A549 (cell line): ENCODE data around the gene SMPD2. TPM values are rescaled to one million over a fixed set of nuclear protein-coding genes. Genes with fewer than 3 reads are reported as not detected.

Experiments
- ATAC-seq, 2 experiments: fragments of 200-7000 bp in 1 of 2; fragments of >200 bp in 1 of 2; cut with Nextera tagmentation in 1 of 2; cut with Tn5 transposase in 1 of 2; 3 replicates each; pipeline versions ENCODE4 v1.8.0 to v1.9.1; 2018 to 2020; ENCODE audit warnings: mild to moderate bottlenecking in 1 of 2, moderate library complexity in 1 of 2
- CTCF ChIA-PET: fragments of 300-600 bp; sonication (Branson Sonifier 250); formaldehyde crosslinking; extraction: SDS; loops from one replicate; lab custom pipeline; 2021; ENCODE audit warnings: antibody characterized with exemption, inconsistent platforms; lab: Yijun Ruan, JAX
- POLR2A ChIA-PET: fragments of 350-600 bp; formaldehyde crosslinking; extraction: SDS; loops from one replicate; lab custom pipeline; 2021; ENCODE audit warnings: antibody characterized with exemption, inconsistent platforms; lab: Yijun Ruan, JAX
- DNase-seq, 2 experiments: peaks; one replicate each; pipeline versions ENCODE4 v3.0.0 to v3.0.0-alpha.2; 2011 to 2016; ENCODE audit warnings: low read depth in 1 of 2, low spot score in 1 of 2
- FAIRE-seq: peaks from 2 replicates; lab custom pipeline; 2011; peaks lifted over from hg19 to GRCh38; lab: Jason Lieb, UNC
- H3K27ac ChIP-seq, 2 experiments: fragments of >200 bp; sonication (Bioruptor Twin); formaldehyde crosslinking; 3 replicates each; pipeline ENCODE4 v1.5.1; 2016 to 2017
- H3K4me1 ChIP-seq: fragments of >200 bp; sonication (Bioruptor Twin); formaldehyde crosslinking; 3 replicates; pipeline ENCODE4 v1.6.1; 2016
- H3K4me2 ChIP-seq: fragments of >200 bp; sonication (Bioruptor Twin); formaldehyde crosslinking; 3 replicates; pipeline ENCODE4 v1.6.1; 2016
- H3K4me3 ChIP-seq: fragments of >200 bp; sonication (Bioruptor Twin); formaldehyde crosslinking; 3 replicates; pipeline ENCODE4 v1.5.1; 2016
- H3K9me3 ChIP-seq: fragments of >200 bp; sonication (Bioruptor Twin); formaldehyde crosslinking; 3 replicates; pipeline ENCODE4 v1.6.1; 2016
- BCL3 ChIP-seq: fragments of >200 bp; sonication (Bioruptor Twin); formaldehyde crosslinking; IDR thresholded peaks from 3 replicates; pipeline ENCODE4 v1.6.1; 2016
- CTCF ChIP-seq: fragments of >200 bp; sonication (Bioruptor Twin); formaldehyde crosslinking; IDR thresholded peaks from 3 replicates; pipeline ENCODE4 v1.5.1; 2016
- E2F6 ChIP-seq: IDR thresholded peaks from 2 replicates; pipeline ENCODE4 v1.6.1; 2012; ENCODE audit warnings: low read depth, borderline replicate concordance
- ELK1 ChIP-seq: fragments of 150-350 bp; IDR thresholded peaks from 2 replicates; pipeline ENCODE4 v1.6.1; 2014; ENCODE audit warnings: low read depth, mild to moderate bottlenecking, low read length
- HEYL ChIP-seq: fragments of 250-450 bp; sonication (Bioruptor Pico); IDR thresholded peaks from 2 replicates; pipeline ENCODE4 v1.8.0; 2021; ENCODE audit warnings: mild to moderate bottlenecking, moderate library complexity
- HOXB5 ChIP-seq: fragments of 250-450 bp; sonication (Bioruptor Pico); IDR thresholded peaks from 2 replicates; pipeline ENCODE4 v1.5.0; 2020; ENCODE audit warnings: mild to moderate bottlenecking, moderate library complexity
- JUNB ChIP-seq: fragments of >200 bp; sonication (Bioruptor Twin); formaldehyde crosslinking; IDR thresholded peaks from 2 replicates; pipeline ENCODE4 v1.6.1; 2016
- MAFK ChIP-seq: fragments of 450-650 bp; IDR thresholded peaks from 2 replicates; pipeline ENCODE4 v1.6.1; 2014; ENCODE audit not compliant: partially characterized antibody
- MAZ ChIP-seq: fragments of 150-350 bp; IDR thresholded peaks from 2 replicates; pipeline ENCODE4 v1.6.1; 2014; ENCODE audit warnings: antibody characterized with exemption, low read depth, low read length, borderline replicate concordance
- MYC ChIP-seq: IDR thresholded peaks from 2 replicates; pipeline ENCODE4 v1.6.1; 2012; ENCODE audit warnings: mild to moderate bottlenecking, inconsistent platforms, low read length, improper control_type of control experiment, borderline replicate concordance
- RFX5 ChIP-seq: fragments of 450-650 bp; IDR thresholded peaks from 2 replicates; pipeline ENCODE4 v1.7.1; 2014; ENCODE audit warnings: antibody characterized with exemption, mild to moderate bottlenecking, moderate library complexity
- SMC3 ChIP-seq: fragments of >200 bp; sonication (Bioruptor Twin); formaldehyde crosslinking; IDR thresholded peaks from 3 replicates; pipeline ENCODE4 v1.6.1; 2018; ENCODE audit warnings: inconsistent platforms
- SREBF2 ChIP-seq: fragments of 450-650 bp; IDR thresholded peaks from 2 replicates; pipeline ENCODE4 v1.6.1; 2014; ENCODE audit warnings: mild to moderate bottlenecking, moderate library complexity
- USF2 ChIP-seq: fragments of 450-650 bp; IDR thresholded peaks from 2 replicates; pipeline ENCODE4 v1.6.1; 2014; ENCODE audit warnings: antibody characterized with exemption
- ZC3H11A ChIP-seq: fragments of 450-650 bp; IDR thresholded peaks from 2 replicates; pipeline ENCODE4 v1.6.1; 2014; ENCODE audit warnings: antibody characterized with exemption, mild to moderate bottlenecking
- WGBS: methylation state at CpG from one replicate; pipeline ENCODE4 v1.1.6; 2017; ENCODE audit errors: missing lambda C conversion rate; 5-methylcytosine and 5-hydroxymethylcytosine counted together
- polyA plus RNA-seq, 4 experiments: library from polyadenylated mRNA; depleted of rRNA in 3 of 4; stranded (reverse); fragments of >200 nt; fragmentation: RNase III in 1 of 4; extraction: RNeasy Plus Mini Kit Qiagen cat#74134 plus additional on column Dnase treatment in 1 of 4; gene quantifications; 2 replicates in 3 of 4; 3 replicates in 1 of 4; pipeline ENCODE4 v1.2.3, GENCODE V29; 2011 to 2017

The SMPD2 gene
- polyA plus RNA-seq, 2 of the 4 experiments (the other 2 are of a cell fraction) = 9.6 to 10.0 TPM

GRCh38 chr6:109457562-109457996, 17.1 kb downstream of the SMPD2 start:
- ChIA-PET CTCF (interaction anchor here (2.1 kb wide), 1 partner anchor 270 kb away, joined by 8 read pairs; no protein-coding TSS in a partner anchor), POLR2A (no interaction called here)
- peaks cover 14% of the 10 kb centered on the region; the same call in 1 of the 3 replicates for H3K4me1 ChIP-seq
- H3K4me2 ChIP-seq = no peak overlapping the region
- TF ChIP-seq MAFK (peak; percentile 62), SREBF2 (no peak)
- no peak for FAIRE-seq
- no peak for ATAC-seq
- DNase-seq = no peak
- no peaks in the 10 kb centered on the region for H3K9me3 ChIP-seq
- 87% methylated on average over 6 of the region's 6 CpGs for WGBS
- no peak overlapping the region for H3K4me3 ChIP-seq
- H3K27ac ChIP-seq = no peak overlapping the region

GRCh38 chr6:109458774-109459531, 18.4 kb downstream of the SMPD2 start:
- no peak overlapping the region for H3K4me2 ChIP-seq
- no peak for DNase-seq
- TF ChIP-seq HEYL (CRISPR knock-in tag) (no peak), ZC3H11A (no peak), MYC (no peak), USF2 (no peak), HOXB5 (CRISPR knock-in tag) (no peak), E2F6 (no peak), BCL3 (no peak), SMC3 (no peak), RFX5 (no peak), ELK1 (no peak), JUNB (no peak), SREBF2 (no peak), MAZ (no peak), CTCF (no peak)
- H3K4me1 ChIP-seq = peaks cover 14% of the 10 kb centered on the region; the same call in 1 of the 3 replicates
- ChIA-PET POLR2A (no interaction called here), CTCF (no interaction called here)
- H3K27ac ChIP-seq = no peak overlapping the region
- 88% methylated on average over 5 of the region's 5 CpGs for WGBS
- no peak overlapping the region for H3K4me3 ChIP-seq
- H3K9me3 ChIP-seq = no peaks in the 10 kb centered on the region
- no peak for FAIRE-seq
- ATAC-seq = no peak
